HFF-Myc (cell line): ENCODE measurements around the gene MEGF11.

ENCODE experiments used
- DNase-seq: peaks from one replicate; pipeline ENCODE4 v3.0.0-alpha.2; 2011; ENCODE audit warnings: low read depth; ENCODE audit errors: extremely low read depth
- H3K4me3 ChIP-seq: replicated peaks from 2 replicates; pipeline ENCODE4 v1.5.1; 2011; ENCODE audit warnings: low read depth, mild to moderate bottlenecking, control low read depth, low read length
- CTCF ChIP-seq: IDR thresholded peaks from 2 replicates; pipeline ENCODE4 v1.5.1; 2012; ENCODE audit warnings: mild to moderate bottlenecking, low read depth, low read length, control low read depth; ENCODE audit errors: missing control alignments

MEGF11 gene

GRCh38 chr15:65952391-65953053 is 301.0 kb downstream of the MEGF11 start:
- no peak overlapping the region for H3K4me3 ChIP-seq
- TF ChIP-seq CTCF = no peak
- DNase-seq = peak; percentile 9

GRCh38 chr15:65951007-65951406 is 302.5 kb downstream of the MEGF11 start:
- no peak for DNase-seq
- TF ChIP-seq CTCF = no peak

GRCh38 chr15:65949491-65949890 is 304.1 kb downstream of the MEGF11 start:
- no peak for TF ChIP-seq CTCF
- H3K4me3 ChIP-seq = no peak overlapping the region
- DNase-seq = no peak

More at GRCh38 chr15:65951007-65951406, 302.5 kb downstream of the MEGF11 start:
- no peak overlapping the region for H3K4me3 ChIP-seq

- H3K4me3 ChIP-seq = no peak overlapping the region
- no peak for TF ChIP-seq CTCF
- no peak for DNase-seq
Measured at GRCh38 chr15:65949011-65949410, 304.5 kb downstream of the MEGF11 start.

GRCh38 chr15:65948383-65948782 is 305.2 kb downstream of the MEGF11 start:
- H3K4me3 ChIP-seq = no peak overlapping the region
- DNase-seq = no peak
- TF ChIP-seq CTCF = no peak

GRCh38 chr15:65947041-65947440 is 306.5 kb downstream of the MEGF11 start:
- no peak overlapping the region for H3K4me3 ChIP-seq
- no peak for TF ChIP-seq CTCF
- DNase-seq = no peak

GRCh38 chr15:65945616-65946015 is 307.9 kb downstream of the MEGF11 start:
- TF ChIP-seq CTCF = no peak
- H3K4me3 ChIP-seq = no peak overlapping the region
- DNase-seq = no peak
